KBM-7 (cell line): Measurements from ENCODE around the gene UMODL1.

Source experiments
- DNase-seq: peaks from one replicate; pipeline ENCODE4 v3.0.0-alpha.2; 2015
- in situ Hi-C: fragments of 300-500 bp; cut with MboI; formaldehyde crosslinking; loops from 2 replicates; pipeline ENCODE4 v1.14.3; 2020; ENCODE audit warnings: low sequenced_read_pairs, low pct_unique_long_range_greater_than_20kb, mixed read lengths

UMODL1 gene

DNA sequence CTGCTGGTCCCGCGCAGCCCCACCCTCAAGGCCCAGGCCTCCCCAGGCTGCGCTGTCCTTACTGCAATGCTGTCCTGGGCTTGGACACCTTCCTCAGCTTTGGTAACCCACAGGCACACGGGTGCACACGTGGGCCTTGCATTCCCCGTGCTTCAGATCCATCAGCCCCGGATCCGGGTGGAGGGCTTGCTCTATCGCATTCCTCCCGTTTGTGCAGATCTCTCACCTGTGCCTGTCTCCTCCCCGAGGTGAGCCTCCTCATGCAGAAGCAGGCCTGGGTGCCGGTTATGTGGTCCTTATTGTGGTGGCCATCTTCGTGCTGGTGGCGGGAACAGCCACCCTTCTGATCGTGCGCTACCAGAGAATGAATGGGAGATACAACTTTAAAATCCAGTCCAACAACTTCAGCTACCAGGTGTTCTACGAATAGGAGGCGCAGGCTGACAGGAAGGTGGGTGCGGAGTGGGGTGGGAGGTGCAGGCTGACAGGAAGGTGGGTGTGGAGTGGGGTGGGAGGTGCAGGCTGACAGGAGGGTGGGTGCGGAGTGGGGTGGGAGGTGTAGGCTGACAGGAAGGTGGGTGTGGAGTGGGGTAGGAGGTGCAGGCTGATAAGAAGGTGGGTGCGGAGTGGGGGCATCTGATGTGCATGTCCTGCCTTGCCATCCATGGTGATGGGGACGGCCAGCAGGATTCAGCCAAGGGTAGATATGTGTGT, 66.2 kb downstream of the UMODL1 start:
- in situ Hi-C loops, result no loop called here
- no peak for DNase-seq

DNA sequence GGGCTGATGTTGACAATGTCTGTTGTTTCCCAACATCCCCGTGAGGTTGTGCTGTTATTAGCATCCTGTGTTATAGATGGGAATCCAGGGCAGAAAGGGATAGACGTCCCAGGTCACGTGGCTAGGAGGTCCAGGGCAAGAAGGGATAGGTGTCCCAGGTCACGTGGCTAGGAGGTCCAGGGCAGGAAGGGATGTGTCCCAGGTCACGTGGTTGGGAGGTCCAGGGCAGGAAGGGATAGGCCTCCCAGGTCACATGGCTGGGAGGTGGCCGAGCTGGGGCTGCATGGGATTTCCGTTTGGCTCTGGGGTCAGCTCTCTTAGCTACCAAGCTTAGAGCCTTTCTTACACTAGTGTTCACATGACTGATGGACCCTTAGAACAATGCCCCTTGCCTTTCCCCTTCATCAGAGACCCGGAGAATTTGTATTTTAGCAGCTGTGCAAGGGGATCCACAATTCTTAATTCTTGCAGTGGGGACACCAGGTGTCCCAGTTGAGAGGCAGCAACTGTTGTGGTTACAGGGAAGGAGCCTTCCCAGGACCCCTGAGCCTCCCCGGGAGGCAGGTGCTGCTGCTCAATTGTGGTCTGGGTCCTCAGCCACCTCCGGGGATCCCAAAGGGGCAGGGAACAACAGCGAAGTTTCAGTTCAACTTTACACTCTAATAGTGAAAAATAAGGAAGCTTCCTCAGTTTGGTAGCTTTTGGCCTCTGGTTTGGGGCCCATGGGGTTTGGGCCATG, 69.2 kb downstream of the UMODL1 start:
- in situ Hi-C loops, result no loop called here

DNA sequence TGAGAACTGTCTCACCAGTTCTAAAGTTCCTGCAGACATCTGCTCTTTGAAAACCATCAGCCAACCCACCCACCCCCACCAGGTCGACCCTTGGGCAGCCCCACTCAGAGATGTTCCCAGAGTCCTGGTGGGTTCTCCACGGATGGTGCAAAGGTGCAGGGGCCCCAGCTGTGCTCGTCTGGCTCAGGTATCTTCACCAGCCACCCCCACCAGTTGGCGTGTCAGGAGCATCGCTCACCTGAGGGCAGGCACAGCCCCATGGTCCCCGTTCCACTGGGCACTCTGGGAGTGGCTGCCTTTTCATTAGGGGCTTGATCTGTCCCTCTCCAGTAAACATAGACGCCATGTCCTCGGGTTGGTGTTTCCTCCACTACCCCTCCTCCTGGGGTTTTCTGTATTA, 70.5 kb downstream of the UMODL1 start:
- DNase-seq, result no peak
- in situ Hi-C loops, result no loop called here

More for the DNA sequence above, 69.2 kb downstream of the UMODL1 start:
- no peak for DNase-seq

DNA sequence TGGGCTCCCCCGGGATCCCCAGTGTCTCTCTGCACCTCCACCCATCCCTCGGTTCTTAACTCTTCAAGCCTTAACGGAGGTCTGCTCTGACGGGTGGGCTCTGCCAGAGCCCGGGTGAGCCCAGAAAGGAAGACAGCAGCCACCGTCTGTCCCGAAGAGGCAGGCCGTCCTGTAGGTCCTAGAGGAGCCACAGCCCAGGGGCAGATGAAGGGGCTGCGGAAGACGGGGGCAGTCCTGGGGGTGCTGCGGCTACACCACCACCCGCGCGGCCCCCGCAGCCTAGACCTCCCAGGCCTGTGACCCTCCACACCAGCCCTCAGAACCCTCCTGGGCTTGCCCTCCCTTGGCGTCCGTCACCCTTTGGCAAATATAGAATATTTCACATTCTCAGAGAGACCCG, 71.0 kb downstream of the UMODL1 start:
- DNase-seq, result no peak
- in situ Hi-C loops, result no loop called here

DNA sequence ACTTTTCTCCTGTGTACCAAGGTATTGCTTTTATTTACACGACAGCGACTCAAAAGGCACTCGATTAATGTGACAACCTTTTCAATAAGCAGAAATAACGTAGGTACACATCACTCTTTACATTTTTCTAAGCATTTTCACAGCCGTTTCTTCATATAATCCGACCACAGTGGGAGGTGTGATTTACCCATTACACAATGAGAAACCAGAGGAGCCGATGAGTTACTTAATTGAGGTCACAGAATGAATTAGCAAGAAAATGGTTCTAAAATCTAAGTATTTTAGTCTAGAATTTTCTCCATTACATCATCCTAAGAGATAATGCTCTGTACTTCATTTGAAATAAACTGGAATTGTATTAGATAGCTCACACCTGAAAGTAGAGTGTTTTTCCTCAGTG, 71.5 kb downstream of the UMODL1 start:
- no peak for DNase-seq

DNA sequence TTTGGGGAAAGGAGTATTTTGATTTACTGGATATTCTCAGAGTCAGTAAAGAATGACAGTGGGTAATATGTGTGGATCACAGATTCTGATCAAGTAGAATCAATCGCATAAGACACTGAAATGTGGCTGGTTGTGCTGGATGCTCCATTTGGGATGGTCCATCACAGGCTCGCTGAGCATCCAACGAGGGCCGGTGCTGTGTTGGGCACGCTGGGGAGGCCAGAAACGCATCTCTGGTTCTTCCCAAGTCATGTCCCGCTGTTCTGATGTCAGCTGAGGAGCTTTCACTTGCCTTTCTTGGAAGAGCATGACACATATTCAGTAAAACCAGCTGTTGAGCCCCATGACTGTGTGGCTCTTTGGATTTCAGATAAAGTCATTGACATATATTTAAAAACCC, 72.0 kb downstream of the UMODL1 start:
- DNase-seq, result no peak
- in situ Hi-C loops, result no loop called here

More for the DNA sequence above, 71.5 kb downstream of the UMODL1 start:
- in situ Hi-C loops, result no loop called here

DNA sequence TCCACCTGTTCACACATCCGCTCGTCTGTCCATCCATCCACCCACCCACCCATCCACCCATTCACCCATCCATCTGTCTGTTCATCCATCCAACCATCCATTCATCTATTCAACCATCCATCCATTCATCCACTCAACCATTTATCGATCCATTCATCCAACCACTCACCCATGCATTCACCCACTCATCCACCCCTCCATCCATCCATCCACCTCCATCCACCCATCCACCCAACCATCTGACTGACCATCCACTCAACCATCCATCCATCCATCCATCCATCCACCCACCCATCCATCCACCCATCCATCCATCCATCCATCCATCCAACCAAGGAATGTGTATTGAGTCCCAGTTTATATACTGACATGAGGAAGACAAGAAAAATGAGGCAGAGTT, 73.1 kb downstream of the UMODL1 start:
- in situ Hi-C loops, result no loop called here
- no peak for DNase-seq

DNA sequence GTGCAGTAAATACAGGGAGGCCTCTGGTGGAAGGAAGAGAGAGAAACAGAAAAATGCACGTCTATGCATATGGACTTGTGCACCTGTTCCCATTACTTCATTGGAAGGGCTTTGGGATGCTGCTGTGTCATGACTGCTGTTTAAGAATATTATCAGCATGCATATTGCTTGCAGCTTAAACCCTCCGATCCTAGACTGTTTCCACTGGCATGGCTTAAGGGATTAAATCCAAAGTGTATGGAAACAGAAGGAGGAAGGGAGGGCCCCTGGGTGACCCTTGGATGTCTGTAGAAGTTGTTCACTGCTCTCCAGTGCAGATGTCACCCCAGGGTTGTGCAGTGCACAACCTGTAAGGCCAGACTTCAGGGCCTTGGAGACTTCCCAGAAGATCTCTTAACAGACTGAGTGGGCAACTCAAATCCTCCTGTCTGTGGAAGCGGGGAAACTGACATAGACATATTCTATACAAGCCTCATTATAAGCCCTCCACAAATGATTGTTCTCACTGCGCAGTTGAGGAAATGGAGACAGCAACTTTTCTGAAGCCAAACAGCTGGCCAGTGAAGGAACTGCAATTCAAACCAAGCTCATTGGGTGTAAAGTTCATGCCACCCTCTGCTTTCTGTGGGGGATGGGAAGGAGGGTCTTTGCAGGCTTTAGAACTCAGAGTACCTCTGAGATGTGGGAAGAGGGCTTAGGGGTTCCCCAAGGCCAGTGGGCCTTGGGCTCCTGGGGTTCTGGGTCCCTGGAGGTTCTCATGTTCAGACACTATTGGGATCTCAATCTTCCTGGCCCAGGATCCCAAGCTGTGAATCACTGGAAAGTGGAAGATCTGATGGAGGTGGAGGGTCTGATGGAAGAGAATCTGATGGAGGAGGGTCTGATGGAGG, 73.8 kb downstream of the UMODL1 start:
- in situ Hi-C loops, result no loop called here
- DNase-seq, result no peak

DNA sequence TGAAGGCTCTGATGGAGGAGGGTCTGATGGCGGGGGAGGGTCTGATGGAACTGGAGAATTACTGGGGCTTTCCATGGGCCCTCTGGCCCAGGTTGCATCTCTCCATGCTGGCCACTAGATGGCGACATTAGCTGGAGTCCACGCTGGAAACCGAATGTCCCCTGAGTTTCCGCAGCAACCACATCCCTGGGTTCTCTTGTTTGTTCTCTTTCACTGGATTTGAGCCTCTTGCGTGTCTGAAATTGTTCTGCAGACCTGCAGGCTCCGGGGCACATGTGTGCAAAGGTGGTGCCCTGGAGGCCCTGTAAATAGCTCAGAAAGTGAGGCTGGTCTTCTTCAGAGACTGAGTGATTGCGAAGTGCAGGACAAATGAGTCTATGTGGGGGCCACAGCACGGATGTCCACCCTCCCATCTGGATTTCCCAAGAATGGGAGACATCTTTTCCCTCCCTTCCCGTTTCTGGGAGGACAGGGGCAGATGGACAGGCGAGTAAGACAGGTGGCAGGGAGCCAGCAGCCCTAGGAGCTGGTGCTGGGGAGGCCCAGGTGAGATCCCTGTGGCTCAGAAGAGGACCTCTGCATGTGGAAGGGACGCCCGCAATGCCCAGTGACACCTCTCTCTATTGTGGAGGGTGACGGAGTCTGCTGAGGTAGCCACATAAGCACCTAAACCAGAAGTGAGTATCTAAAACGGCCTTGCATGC, 74.6 kb downstream of the UMODL1 start:
- in situ Hi-C loops, result no loop called here
- peak; percentile 66 for DNase-seq

DNA sequence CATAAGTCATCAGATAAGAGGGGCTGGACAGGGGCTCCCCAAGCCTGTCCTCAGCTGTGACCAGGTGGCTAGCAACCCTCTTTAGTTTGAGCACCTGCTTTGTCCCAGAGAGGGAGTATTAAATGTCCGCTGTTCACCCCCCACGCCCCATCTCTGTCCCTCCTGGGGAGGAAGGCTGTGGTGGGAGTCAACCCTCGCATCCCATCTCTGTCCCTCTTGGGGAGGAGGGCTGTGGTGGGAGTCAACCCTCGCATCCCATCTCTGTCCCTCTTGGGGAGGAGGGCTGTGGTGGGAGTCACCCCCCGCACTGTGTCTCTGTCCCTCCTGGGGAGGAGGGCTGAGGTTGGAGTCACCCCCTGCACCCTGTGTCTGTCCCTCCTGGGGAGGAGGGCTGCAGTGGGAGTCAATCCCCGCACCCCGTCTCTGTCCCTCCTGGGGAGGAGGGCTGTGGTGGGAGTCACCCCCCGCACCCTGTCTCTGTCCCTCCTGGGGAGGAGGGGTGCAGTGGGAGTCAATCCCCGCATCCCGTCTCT, 75.2 kb downstream of the UMODL1 start:
- DNase-seq, result no peak
- in situ Hi-C loops, result no loop called here

DNA sequence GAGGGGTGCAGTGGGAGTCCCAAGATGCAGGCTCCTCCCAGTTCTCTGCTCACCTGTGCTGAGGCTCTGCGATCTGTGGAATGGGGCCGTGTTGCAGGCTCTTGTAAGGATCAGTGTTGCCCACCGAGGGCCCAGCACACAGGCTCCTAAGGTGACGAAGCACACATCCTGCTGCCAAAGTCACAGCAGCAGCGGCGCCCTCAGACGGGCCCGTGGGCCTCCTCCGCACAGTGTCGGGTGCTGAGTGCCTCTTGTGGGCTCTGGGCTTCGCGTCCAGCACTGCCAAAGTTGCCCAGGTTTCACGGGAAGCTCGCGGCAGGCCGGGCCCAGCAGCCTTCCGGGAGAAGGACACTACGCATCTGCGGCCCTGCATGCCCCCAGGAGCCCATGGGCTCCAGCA, 75.7 kb downstream of the UMODL1 start:
- in situ Hi-C loops, result no loop called here
- DNase-seq, result no peak

DNA sequence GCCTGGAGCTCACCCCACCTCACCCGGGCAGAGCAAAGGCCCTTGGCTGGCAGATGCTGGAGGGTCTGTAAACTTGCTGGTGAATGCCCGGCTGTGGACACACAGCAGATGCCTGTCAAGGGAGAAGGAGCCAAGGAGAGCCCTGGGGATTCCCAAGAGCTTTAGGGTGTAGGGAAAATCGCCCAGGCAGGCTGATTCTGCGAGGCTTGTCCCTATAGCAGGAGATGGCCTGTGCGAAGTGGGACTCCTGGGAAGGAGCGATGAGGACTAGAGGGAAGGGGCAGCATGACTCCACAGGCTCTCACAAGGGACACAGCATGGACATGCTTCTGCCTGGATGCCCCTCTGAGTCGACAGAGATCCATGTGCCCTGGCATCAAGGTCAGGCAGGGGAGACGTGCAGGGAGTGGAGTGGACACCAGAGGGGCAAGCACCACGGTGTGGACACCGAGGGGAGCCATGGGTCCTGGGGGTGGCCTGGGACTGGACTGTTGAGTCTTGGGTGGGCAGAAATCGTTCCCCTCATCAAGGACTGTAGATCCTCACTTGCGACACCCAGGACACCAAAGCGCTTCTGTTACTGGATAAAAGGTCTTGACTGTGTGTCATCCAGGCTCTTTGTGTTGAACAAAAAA, 76.4 kb downstream of the UMODL1 start:
- in situ Hi-C loops, result no loop called here
- DNase-seq, result no peak

DNA sequence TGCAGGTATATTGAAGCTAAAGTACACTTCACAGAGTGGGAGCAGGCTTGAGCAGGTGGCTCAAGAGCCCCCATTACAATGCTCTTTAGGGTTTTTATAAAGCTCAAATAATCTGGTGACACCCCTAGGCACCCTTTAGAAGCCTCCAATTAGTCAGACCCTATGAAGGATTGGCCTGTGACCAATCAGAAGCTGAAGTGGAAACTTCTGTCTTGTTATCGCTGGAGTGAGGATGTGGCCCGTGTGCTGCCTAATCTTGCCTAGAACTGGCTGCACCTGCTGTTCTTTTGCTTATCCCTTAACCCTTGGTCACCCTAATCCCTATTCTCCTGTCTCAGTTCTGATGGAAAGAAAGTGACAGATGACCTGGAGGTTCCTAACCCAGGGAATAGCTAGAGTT, 77.0 kb downstream of the UMODL1 start:
- no peak for DNase-seq
- in situ Hi-C loops, result no loop called here

DNA sequence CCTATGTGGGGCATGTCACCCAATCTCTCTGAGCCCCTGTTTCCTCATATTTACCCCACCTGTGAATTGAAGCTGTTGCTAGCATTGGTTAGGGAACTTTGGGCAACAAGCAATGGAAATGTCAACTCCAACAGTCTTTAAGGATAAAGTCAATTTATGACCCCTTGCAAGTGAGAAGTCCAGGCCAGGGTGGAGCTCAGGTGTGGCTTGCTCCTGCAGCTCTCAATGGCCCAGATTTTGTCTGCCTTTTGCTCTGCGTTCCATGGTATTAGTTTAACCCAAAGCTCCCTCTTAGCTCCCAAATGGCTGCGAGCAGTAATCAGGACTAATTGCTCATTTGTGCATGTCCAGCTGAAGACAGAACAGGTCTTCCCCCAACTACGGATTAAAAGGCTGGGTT, 77.5 kb downstream of the UMODL1 start:
- in situ Hi-C loops, result no loop called here
- no peak for DNase-seq

DNA sequence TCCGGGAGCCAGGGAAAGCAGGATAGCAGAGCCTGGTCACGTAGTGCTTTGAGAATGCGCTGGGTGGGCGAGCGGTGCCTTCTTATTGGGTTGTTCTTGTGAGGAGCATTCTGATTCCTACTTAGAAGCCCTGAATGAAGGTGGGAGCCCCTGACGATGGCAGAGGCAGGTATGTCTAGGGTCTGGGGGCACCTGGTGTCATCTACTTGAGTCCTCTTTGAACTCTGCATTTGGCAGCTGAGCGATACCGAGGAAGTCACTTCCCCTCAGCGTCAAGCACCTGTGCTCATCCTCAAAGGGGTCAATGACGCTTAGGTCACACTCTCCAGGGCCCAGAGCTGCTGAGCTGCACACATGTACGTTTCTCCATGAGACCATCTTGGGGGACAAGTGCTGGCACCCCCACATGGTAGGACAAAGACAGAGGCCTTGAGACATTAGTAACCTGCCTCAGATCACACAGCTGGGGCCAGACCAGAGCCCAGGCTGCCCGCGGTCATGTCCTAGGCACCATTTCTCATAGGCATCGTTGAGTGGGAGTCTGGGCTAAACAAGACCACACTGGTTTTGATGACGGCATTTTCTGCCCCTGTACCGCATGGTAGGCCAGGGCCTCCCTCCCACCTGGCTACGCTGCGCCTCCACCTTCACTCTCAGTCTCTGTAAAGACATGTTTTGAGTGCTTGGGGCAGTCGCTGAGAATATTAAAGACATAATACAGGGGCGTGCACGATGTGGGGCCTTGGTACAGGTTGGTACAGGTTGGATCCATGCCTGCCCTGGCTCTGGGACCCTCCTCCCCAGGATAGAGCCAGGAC, 78.7 kb downstream of the UMODL1 start:
- no peak for DNase-seq
- in situ Hi-C loops, result loop anchor here (25.0 kb wide), 1 partner anchor 287 kb away; no protein-coding TSS in a partner anchor

DNA sequence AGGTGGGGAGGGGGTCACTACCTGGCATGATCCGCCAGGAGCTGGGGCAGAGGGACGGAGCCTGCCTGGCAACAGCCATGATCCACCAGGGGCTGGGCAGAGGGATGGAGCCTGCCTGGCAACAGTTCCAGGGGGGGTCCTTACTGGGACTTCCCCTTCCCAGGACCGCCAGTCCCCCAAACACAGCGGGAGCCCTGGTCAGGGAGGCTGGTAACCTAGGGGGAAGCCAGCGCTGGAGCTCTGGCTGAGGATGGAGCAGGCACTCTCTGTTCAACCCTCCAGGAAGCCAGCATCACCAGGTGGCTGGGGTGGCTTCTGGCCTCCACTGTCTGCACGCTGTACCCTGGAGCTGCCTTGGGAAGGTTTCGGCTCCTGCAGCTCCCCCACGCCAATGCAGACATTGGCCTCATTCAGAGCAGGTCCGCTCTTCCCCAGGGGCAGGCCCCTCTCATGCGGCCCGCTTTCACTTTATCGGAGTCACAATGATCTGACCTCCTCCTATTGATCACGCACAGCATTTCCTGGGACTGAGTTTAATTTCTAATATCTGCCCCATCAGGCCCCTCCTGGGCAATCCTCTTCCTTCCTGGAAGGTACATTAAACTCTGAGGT, 79.5 kb downstream of the UMODL1 start:
- no peak for DNase-seq
- in situ Hi-C loops, result loop anchor here (25.0 kb wide), 1 partner anchor 287 kb away; no protein-coding TSS in a partner anchor
